ENCODE measurements around the gene MEF2C. TPM values are rescaled to one million over a fixed set of nuclear protein-coding genes. Genes with fewer than 3 reads are reported as not detected.
"Not testable (repeated sequence)": the region's sequence is repeated elsewhere in the genome, so short reads cannot be mapped to it uniquely, and the experiment has no call there.

Gene MEF2C
- total RNA-seq (10 to 100 TPM in 1 of 2 experiments, 1 to 10 TPM in 1; 8.9 to 10.8 TPM), polyA plus RNA-seq (under 1 TPM; 0.14 to 0.48 (median 0.46) TPM), total RNA-seq (0 to 0.52 (median 0) reads per million in 6 experiments)

GRCh38 chr5:88883059-88883835 lies at the start of gene MEF2C:
Gene MEF2C (minus strand): TSS chr5:88883184. CDS start chr5:88823788, 59,396 bp downstream.
- no peaks in the 10 kb centered on the region for H3K36me3 Mint-ChIP-seq
- H3K9me3 Mint-ChIP-seq = no peaks in the 10 kb centered on the region
- H3K4me1 Mint-ChIP-seq = peaks cover 13 to 44% (median 23%) of the 10 kb centered on the region in 4 donors
- ATAC-seq (peak; percentile 33 to 41), DNase-seq (peak in 2 of 10 donors; percentile 15 to 49)
- H3K27ac Mint-ChIP-seq = peak within 1 kb of the TSS in 3 of 10 donors; percentile 27 to 80 (median 56)
- peaks cover 26 to 39% (median 29%) of the 10 kb centered on the region in 5 donors for H3K27me3 Mint-ChIP-seq
- POLR2A ChIA-PET = interaction anchor here (0.7 kb wide), 1 partner anchor 332 kb away, joined by 5 read pairs; no protein-coding TSS in a partner anchor
- peak within 1 kb of the TSS; percentile 78 to 95 (median 87) for H3K4me3 Mint-ChIP-seq

GRCh38 chr5:88932541-88932940 lies 49.6 kb upstream of the MEF2C start:
- no peak for ATAC-seq
- Mint-ChIP-seq H3K27me3 (peaks cover 0 to 2% (median 0%) of the 10 kb centered on the region in 5 donors), H3K4me1 (no peaks in the 10 kb centered on the region), H3K27ac (no peak overlapping the region), H3K9me3 (no peaks in the 10 kb centered on the region), H3K4me3 (no peak overlapping the region), H3K36me3 (no peaks in the 10 kb centered on the region)
- DNase-seq = no peak
- POLR2A ChIA-PET = no interaction called here

- Mint-ChIP-seq H3K27ac (no peak overlapping the region), H3K4me1 (no peaks in the 10 kb centered on the region), H3K36me3 (no peaks in the 10 kb centered on the region), H3K4me3 (no peak overlapping the region), H3K27me3 (peaks cover 0 to 2% (median 0%) of the 10 kb centered on the region in 5 donors), H3K9me3 (no peaks in the 10 kb centered on the region)
- POLR2A ChIA-PET = no interaction called here
- no peak for DNase-seq
- no peak for ATAC-seq
Measured at GRCh38 chr5:88930335-88930734, 47.4 kb upstream of the MEF2C start.

- no peaks in the 10 kb centered on the region for H3K36me3 Mint-ChIP-seq
- DNase-seq (no peak), ATAC-seq (no peak)
- no peak overlapping the region for H3K4me3 Mint-ChIP-seq
- POLR2A ChIA-PET = no interaction called here
- no peaks in the 10 kb centered on the region for H3K4me1 Mint-ChIP-seq
- H3K27ac Mint-ChIP-seq = no peak overlapping the region
- H3K27me3 Mint-ChIP-seq = peaks cover 0 to 5% (median 0%) of the 10 kb centered on the region in 5 donors
- H3K9me3 Mint-ChIP-seq = no peaks in the 10 kb centered on the region
Measured at GRCh38 chr5:88929385-88929784, 46.4 kb upstream of the MEF2C start.

GRCh38 chr5:88926774-88927173 lies 43.8 kb upstream of the MEF2C start:
- Mint-ChIP-seq H3K27ac (no peak overlapping the region), H3K9me3 (no peaks in the 10 kb centered on the region), H3K27me3 (peaks cover 0 to 5% (median 0%) of the 10 kb centered on the region in 5 donors), H3K36me3 (no peaks in the 10 kb centered on the region), H3K4me1 (no peaks in the 10 kb centered on the region), H3K4me3 (no peak overlapping the region)
- ATAC-seq (no peak), DNase-seq (no peak)
- POLR2A ChIA-PET = no interaction called here

- Mint-ChIP-seq H3K4me1 (no peaks in the 10 kb centered on the region), H3K9me3 (no peaks in the 10 kb centered on the region), H3K27ac (no peak overlapping the region), H3K4me3 (no peak overlapping the region), H3K27me3 (peaks cover 0 to 8% (median 0%) of the 10 kb centered on the region in 5 donors), H3K36me3 (no peaks in the 10 kb centered on the region)
- ATAC-seq (no peak), DNase-seq (no peak)
- POLR2A ChIA-PET = no interaction called here
Measured at GRCh38 chr5:88925692-88926490, 42.9 kb upstream of the MEF2C start.

GRCh38 chr5:88924330-88924657 lies 41.3 kb upstream of the MEF2C start:
- no peaks in the 10 kb centered on the region for H3K4me1 Mint-ChIP-seq
- no peak for ATAC-seq
- H3K27ac Mint-ChIP-seq = no peak overlapping the region
- POLR2A ChIA-PET = no interaction called here
- H3K36me3 Mint-ChIP-seq = no peaks in the 10 kb centered on the region
- H3K4me3 Mint-ChIP-seq = no peak overlapping the region
- H3K27me3 Mint-ChIP-seq = peaks cover 0 to 12% (median 3%) of the 10 kb centered on the region in 5 donors
- H3K9me3 Mint-ChIP-seq = peaks cover 0 to 3% (median 0%) of the 10 kb centered on the region in 9 donors
- no peak for DNase-seq

GRCh38 chr5:88923623-88924329 lies 40.8 kb upstream of the MEF2C start:
- peaks cover 0 to 12% (median 3%) of the 10 kb centered on the region in 5 donors for H3K27me3 Mint-ChIP-seq
- POLR2A ChIA-PET = no interaction called here
- H3K4me1 Mint-ChIP-seq = no peaks in the 10 kb centered on the region
- no peak overlapping the region for H3K4me3 Mint-ChIP-seq
- H3K9me3 Mint-ChIP-seq = peaks cover 0 to 3% (median 0%) of the 10 kb centered on the region in 9 donors
- no peaks in the 10 kb centered on the region for H3K36me3 Mint-ChIP-seq
- H3K27ac Mint-ChIP-seq = no peak overlapping the region
- ATAC-seq = no peak
- no peak for DNase-seq

GRCh38 chr5:88912743-88913142 lies 29.8 kb upstream of the MEF2C start:
- H3K27ac Mint-ChIP-seq, H3K36me3 Mint-ChIP-seq, ATAC-seq, H3K4me3 Mint-ChIP-seq, H3K4me1 Mint-ChIP-seq, DNase-seq, H3K27me3 Mint-ChIP-seq, H3K9me3 Mint-ChIP-seq, POLR2A ChIA-PET: not testable (repeated sequence)

GRCh38 chr5:88911059-88911572 lies 28.1 kb upstream of the MEF2C start:
- H3K27me3 Mint-ChIP-seq, H3K36me3 Mint-ChIP-seq, H3K4me1 Mint-ChIP-seq, H3K4me3 Mint-ChIP-seq, DNase-seq, ATAC-seq, H3K27ac Mint-ChIP-seq, POLR2A ChIA-PET, H3K9me3 Mint-ChIP-seq: not testable (repeated sequence)

- ATAC-seq, H3K36me3 Mint-ChIP-seq, H3K27ac Mint-ChIP-seq, DNase-seq, POLR2A ChIA-PET, H3K4me3 Mint-ChIP-seq, H3K27me3 Mint-ChIP-seq, H3K4me1 Mint-ChIP-seq, H3K9me3 Mint-ChIP-seq: not testable (repeated sequence)
Measured at GRCh38 chr5:88904478-88904877, 21.5 kb upstream of the MEF2C start.

GRCh38 chr5:88903966-88904365 lies 21.0 kb upstream of the MEF2C start:
- H3K27me3 Mint-ChIP-seq, H3K36me3 Mint-ChIP-seq, H3K4me1 Mint-ChIP-seq, DNase-seq, ATAC-seq, H3K4me3 Mint-ChIP-seq, POLR2A ChIA-PET, H3K27ac Mint-ChIP-seq, H3K9me3 Mint-ChIP-seq: not testable (repeated sequence)

GRCh38 chr5:88901077-88901476 lies 18.1 kb upstream of the MEF2C start:
- H3K4me1 Mint-ChIP-seq, H3K9me3 Mint-ChIP-seq: not testable (repeated sequence)

More at GRCh38 chr5:88901077-88901476, 18.1 kb upstream of the MEF2C start:
- DNase-seq, ATAC-seq, H3K27ac Mint-ChIP-seq, H3K27me3 Mint-ChIP-seq, H3K36me3 Mint-ChIP-seq, POLR2A ChIA-PET, H3K4me3 Mint-ChIP-seq: not testable (repeated sequence)
